Choroid plexus epithelial cell (primary cell): Measurements from ENCODE around the gene CCDC174.

Experiments
- DNase-seq: peaks from one replicate; pipeline ENCODE4 v3.0.0-alpha.2; 2010; ENCODE audit warnings: low read depth
- H3K4me3 ChIP-seq: 2 replicates; pipeline ENCODE4 v1.5.1; 2011; ENCODE audit warnings: low read depth, mild to moderate bottlenecking, control low read depth, low read length, moderate library complexity
- CTCF ChIP-seq: conservative IDR thresholded peaks from 2 replicates; pipeline ENCODE4 v1.5.1; 2011; ENCODE audit warnings: low read depth, mild to moderate bottlenecking, control low read depth, inconsistent platforms, low read length, moderate library complexity

The CCDC174 gene

DNA sequence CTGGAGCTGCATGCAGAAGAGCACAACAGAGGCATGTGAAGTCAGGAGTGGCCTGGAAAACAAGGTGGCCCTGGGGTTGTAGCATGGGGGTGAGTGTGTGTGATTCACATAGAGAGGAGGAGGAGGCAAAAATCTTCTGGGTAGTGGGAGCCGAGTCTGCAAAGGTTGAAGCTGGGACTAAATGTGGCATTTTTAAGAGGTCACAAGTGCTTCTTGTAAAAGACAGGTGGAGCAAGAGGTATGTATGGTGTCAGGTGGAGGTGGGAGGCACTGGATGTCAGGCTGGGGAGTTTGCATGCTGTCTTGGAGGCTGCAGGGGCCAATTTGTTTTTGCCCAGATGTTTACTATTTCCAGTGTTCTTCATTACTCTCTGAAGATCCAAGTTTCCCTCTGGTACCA, 65.7 kb downstream of the CCDC174 start:
- H3K4me3 ChIP-seq: no peak overlapping the region
- DNase-seq: no peak
- no peak for TF ChIP-seq CTCF

- DNase-seq: no peak
- no peak overlapping the region for H3K4me3 ChIP-seq
- TF ChIP-seq CTCF: no peak
Measured at GRCh38 chr3:14718539-14718938, 67.0 kb downstream of the CCDC174 start.

DNA sequence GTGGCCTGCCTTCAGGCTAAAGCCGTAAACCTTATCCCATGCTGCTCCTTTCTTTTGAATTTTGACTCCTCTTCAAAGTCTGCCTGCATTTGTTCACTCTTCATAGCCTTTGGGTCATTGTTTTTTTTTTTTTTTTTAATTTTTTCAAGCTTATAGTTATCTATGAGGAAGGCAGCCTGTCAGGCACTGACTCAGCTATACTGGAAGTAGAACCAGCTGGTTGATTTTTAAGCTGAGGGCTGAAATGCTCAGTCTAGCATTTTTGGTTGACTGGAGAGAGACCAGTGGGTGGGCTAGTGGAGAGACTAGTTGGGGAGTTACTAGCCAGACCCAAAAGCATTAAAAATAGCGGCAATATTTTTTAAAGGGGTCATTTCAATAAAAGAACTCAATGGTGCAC, 67.4 kb downstream of the CCDC174 start:
- TF ChIP-seq CTCF: no peak
- no peak for DNase-seq
- no peak overlapping the region for H3K4me3 ChIP-seq

DNA sequence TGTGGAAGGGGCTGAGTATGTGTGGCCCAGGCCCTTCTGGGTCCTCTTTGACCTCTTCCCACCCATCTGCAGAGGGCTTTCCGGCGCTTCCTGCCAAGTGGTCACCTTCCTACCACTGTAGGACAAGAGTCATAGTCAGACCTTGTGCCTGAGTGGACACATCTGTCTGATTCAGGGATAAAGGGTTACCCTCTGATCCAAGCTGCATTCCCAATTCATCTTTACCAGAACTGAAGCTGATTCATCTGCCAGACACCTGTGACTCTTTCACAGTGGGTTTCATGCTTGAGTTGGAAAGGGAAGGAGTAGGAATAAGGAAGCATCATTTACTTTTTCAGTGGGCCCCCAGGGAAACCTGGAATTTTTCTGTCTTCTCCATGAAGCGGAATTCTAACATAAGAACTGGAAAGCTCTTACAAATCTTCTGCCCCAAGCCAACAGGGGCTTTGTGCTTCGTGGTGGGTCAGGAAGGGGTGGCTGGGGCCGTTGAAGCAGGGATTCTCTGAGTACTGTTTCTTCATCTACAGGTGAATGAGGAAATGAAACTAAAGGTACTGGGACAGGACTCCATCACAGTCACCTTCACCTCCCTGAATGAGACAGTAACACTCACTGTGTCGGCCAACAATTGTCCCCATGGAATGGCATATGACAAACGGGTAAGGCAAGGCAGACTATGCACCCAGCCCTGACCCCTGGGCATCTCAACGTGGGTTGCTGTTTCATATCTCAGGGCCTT, 69.7 kb downstream of the CCDC174 start:
- TF ChIP-seq CTCF: no peak
- no peak for DNase-seq
- no peak overlapping the region for H3K4me3 ChIP-seq
